ENCODE measurements around the gene EIF1AD. TPM values are rescaled to one million over a fixed set of nuclear protein-coding genes. Genes with fewer than 3 reads are reported as not detected.

EIF1AD gene
- total and polyA plus RNA-seq, 2 of the 8 experiments (the other 6 are each of a cell fraction or from before 2014, with no cell fraction given) = 32.6 to 39.9 TPM

- Histone ChIP-seq H2BK12ac (ENCODE audit: low read depth, low read length) (no peak overlapping the region), H3K27me3 (replicated peaks in 1 of 4; ENCODE audit: control insufficient read depth in 3 of 4, extremely low read depth in 1 of 4, insufficient read depth in 3 of 4, low read length in 3 of 4) (no peaks in the 10 kb centered on the region), H3K23ac (ENCODE audit: insufficient read length) (no peak overlapping the region), H2AFZ (ENCODE audit: low read length) (no peak overlapping the region), H2BK5ac (ENCODE audit: low read depth, low read length) (no peak overlapping the region), H3K4me1 (replicated peaks in 1 of 4; ENCODE audit: control insufficient read depth in 3 of 4, insufficient read depth in 4 of 4, low read length in 3 of 4) (peaks cover 0 to 15% (median 9%) of the 10 kb centered on the region in 4 experiments; a peak in 6 of 7 replicates), H3K36me3 (ENCODE audit: control insufficient read depth in 2 of 4, insufficient read depth in 4 of 4, low read length in 3 of 4) (peaks cover 0 to 17% (median 8%) of the 10 kb centered on the region in 4 experiments; a peak in 5 of 8 replicates), H2BK15ac (ENCODE audit: low read length) (no peak overlapping the region), H3K9me3 (ENCODE audit: insufficient read depth in 2 of 2, low read depth in 1 of 2, low read length in 1 of 2) (peaks cover 0 to 10% of the 10 kb centered on the region in 2 experiments; a peak in 1 of 4 replicates), H3K14ac (ENCODE audit: insufficient read length) (no peak overlapping the region), H3K27ac (ENCODE audit: low read depth, low read length) (no peak overlapping the region), H3K4me2 (ENCODE audit: insufficient read depth in 1 of 2, low read depth in 2 of 2, low read length in 2 of 2) (no peak overlapping the region), H2BK20ac (ENCODE audit: low read length) (no peak overlapping the region), H2BK120ac (replicated peaks; ENCODE audit: low read depth, low read length) (no peak overlapping the region), H4K91ac (replicated peaks; ENCODE audit: insufficient read length, low read length) (no peak overlapping the region), H3K56ac (replicated peaks; ENCODE audit: insufficient read length, low read depth, low read length) (no peak overlapping the region), H3K79me1 (ENCODE audit: low read depth, low read length) (peaks cover 9% of the 10 kb centered on the region), H3K4me3 (ENCODE audit: extremely low read depth in 1 of 4, insufficient read depth in 2 of 4, low read depth in 3 of 4, low read length in 4 of 4) (no peak overlapping the region), H3K9ac (replicated peaks in 1 of 4; ENCODE audit: extremely low read depth in 1 of 4, low read depth in 3 of 4, low read length in 3 of 4) (no peak overlapping the region), H4K20me1 (replicated peaks in 1 of 2; ENCODE audit: control insufficient read depth in 1 of 2, insufficient read depth in 2 of 2, low read length in 2 of 2) (peaks cover 0 to 4% of the 10 kb centered on the region in 2 experiments), H3K18ac (ENCODE audit: extremely low read depth, low read length) (no peak overlapping the region), H3K23me2 (ENCODE audit: low read depth, low read length) (no peaks in the 10 kb centered on the region; the same call in 1 of the 2 replicates), H4K8ac (ENCODE audit: extremely low read depth, insufficient read depth, low read length) (no peak overlapping the region), H4K5ac (ENCODE audit: insufficient read length, low read depth, low read length) (no peak overlapping the region), H3K4ac (replicated peaks; ENCODE audit: insufficient read length, low read depth, low read length) (no peak overlapping the region), H2AK5ac (ENCODE audit: low read depth, low read length) (no peak overlapping the region), H3K79me2 (ENCODE audit: control insufficient read depth in 1 of 2, insufficient read depth in 2 of 2, low read length in 2 of 2) (peaks cover 0 to 13% of the 10 kb centered on the region in 2 experiments; a peak in 1 of 4 replicates)
- DNase-seq (ENCODE audit: low read depth in 1 of 2, low spot score in 2 of 2) (no peak), FAIRE-seq (no peak)
- POLR2A ChIA-PET (ENCODE audit: partially characterized antibody) = interaction anchor here (0.6 to 2.3 kb wide), 4 partner anchors 9 to 49 kb away, joined by 3 to 9 read pairs (median 3); partner anchors contain the start of gene SF3B2
- CTCF ChIA-PET (ENCODE audit: partially characterized antibody) = interaction anchor here (0.8 to 5.7 kb wide), 12 partner anchors 10 to 229 kb away, joined by 3 to 39 read pairs (median 4); partner anchors contain the start of genes BANF1, EIF1AD, PACS1 and SF3B2
- 98% methylated on average over 79 of the region's 88 CpGs; no CpG with 5 or more reads in 1 of the 2 experiments for WGBS, 2 experiments (ENCODE audit: extremely low coverage in 1 of 2, insufficient coverage in 1 of 2, insufficient read length in 1 of 2, insufficient replicate concordance in 2 of 2, low coverage in 1 of 2, low lambda C conversion rate in 2 of 2, missing lambda C conversion rate in 1 of 2)
- TF ChIP-seq KDM5A (IDR thresholded peaks at IDR 0.05; ENCODE audit: low read length) (no peak), CHD1 (IDR thresholded peaks at IDR 0.05; ENCODE audit: low read depth, low read length) (no peak), RAD21 (IDR thresholded peaks at IDR 0.05 in 1 of 2, conservative IDR thresholded peaks at IDR 0.05 in 1 of 2; ENCODE audit: low read depth in 2 of 2, low read length in 2 of 2) (no peak), POU5F1 (IDR thresholded peaks at IDR 0.05; ENCODE audit: low read depth, low read length) (no peak), SIN3A (conservative IDR thresholded peaks at IDR 0.05 in 1 of 2, IDR thresholded peaks at IDR 0.05 in 1 of 2; ENCODE audit: low read depth in 1 of 2, low read length in 2 of 2) (no peak), RFX5 (IDR thresholded peaks at IDR 0.05; ENCODE audit: borderline replicate concordance, low read depth, low read length) (no peak), SAP30 (IDR thresholded peaks at IDR 0.05; ENCODE audit: insufficient read depth, insufficient replicate concordance, low read length) (no peak), MAFK (IDR thresholded peaks at IDR 0.05; ENCODE audit: low read depth, low read length) (no peak), SIX5 (IDR thresholded peaks at IDR 0.05; ENCODE audit: low read depth, low read length) (no peak), SP2 (IDR thresholded peaks at IDR 0.05; ENCODE audit: low read length) (no peak)
Measured at GRCh38 chr11:66042996-66043906, 41.3 kb upstream of the EIF1AD start.

Data from H1 (cell line).